Activated naive CD4-positive, alpha-beta T cell treated with Interleukin-2 at 50 U/mL for 16 hours (primary cell): Measurements from ENCODE around the gene CEP170.

Experiments
- DNase-seq: peaks from one replicate; pipeline ENCODE4 v3.0.0-alpha.2; 2020

Gene CEP170

GRCh38 chr1:243254927-243255790 lies at the start of gene CEP170:
TSS of gene CEP170 (minus strand) at chr1:243255281. CDS start at chr1:243225280, 30,001 bp downstream.
- peak; percentile 90 for DNase-seq

DNA sequence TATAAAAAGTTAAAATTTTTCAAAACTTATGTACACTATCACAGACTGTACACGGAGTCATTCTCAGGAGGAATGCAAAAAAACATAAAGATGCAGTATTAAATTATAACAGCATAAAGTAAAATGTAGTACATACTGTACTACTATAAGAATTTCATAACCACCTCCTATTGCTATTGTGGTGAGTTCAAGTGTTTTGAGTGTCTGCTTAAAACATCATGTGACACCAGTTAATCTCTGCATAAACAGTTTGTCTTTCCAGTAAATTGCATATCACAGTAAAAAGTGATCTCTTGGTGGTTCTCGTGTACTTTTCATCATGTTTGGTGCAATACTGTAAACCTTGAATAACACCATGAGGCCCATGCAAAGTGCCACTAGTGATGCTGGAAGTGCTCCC lies 46.0 kb upstream of the CEP170 start:
- no peak for DNase-seq

DNA sequence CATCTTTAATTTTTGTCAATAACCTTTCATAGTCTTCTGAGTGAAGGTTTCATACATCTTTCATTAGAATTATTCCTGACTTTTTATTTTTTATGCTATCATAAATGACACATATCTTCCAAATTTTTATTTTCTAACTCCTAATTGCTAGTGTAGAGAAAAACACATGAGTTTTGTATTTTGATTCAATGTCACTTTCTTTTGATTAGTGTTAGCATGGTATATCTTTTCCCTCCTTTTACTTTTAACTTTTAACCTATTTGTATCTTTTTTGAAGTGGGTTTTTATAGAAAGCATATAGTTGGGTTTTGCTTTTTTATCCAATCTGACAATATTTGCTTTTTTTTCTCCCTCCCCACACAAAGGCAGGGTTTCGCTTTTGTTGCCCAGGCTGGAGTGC lies 44.0 kb upstream of the CEP170 start:
- DNase-seq = no peak

DNA sequence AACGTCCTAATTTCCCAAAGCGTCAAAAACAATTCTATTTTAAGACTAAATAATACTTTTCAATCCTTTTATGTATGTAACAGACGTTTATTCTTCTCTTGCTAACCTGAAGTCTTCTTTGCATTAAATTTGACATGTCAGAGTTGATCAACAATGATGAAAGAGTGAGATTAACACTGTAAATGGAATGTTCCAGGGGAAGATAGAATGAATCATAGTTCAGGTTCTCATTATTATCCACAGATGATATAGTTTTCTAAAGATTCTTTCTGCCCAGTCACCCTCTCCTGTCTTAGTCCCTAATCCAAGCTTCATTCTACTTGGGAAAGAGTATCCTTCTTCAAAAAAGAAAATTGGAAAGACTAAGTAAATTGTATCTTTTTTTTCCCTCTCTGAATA lies 39.6 kb upstream of the CEP170 start:
- no peak for DNase-seq

- no peak for DNase-seq
These were observed 39.1 kb upstream of the CEP170 start for GRCh38 chr1:243293941-243294722.

DNA sequence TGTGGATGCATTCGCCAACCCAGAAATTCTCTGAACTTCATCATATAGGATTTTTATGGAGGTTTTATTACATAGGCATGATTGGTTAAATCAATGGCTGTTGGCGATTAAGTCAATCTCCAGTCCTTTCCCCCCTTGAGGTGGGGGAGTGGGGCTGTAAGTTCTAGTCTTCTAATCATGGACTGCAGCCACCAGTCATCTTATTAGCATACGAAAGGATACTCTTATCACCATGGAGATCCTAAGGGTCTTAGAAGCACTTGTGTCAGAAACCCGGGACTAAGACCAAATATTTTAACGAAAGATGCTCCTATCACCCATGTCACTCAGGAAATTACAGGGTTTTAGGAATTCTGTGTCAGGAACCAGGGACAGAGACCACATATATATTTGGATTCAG lies 37.0 kb upstream of the CEP170 start:
- no peak for DNase-seq

- DNase-seq = no peak
These were observed 36.2 kb upstream of the CEP170 start for GRCh38 chr1:243291292-243291691.

DNA sequence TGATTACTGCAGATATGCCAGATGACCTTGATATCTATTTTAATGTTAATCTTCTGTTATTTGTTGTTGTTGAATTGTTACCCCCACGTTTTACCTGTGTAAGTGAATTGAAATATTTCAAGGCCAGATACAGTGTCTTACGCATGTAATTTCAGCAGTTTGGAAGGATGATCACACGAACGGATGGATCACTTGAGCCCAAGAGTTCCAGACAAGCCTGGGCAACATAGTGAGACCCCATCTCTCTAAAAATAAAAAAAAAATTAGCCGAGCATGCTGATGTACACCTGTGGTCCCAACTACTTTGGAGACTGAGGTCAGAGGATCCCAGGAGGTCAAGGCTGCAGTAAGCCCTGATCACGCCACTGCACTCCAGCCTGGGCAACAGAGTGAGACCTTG lies 33.0 kb upstream of the CEP170 start:
- DNase-seq = no peak

GRCh38 chr1:243287652-243288051 lies 32.6 kb upstream of the CEP170 start:
- DNase-seq = no peak

- no peak for DNase-seq
These were observed 32.0 kb upstream of the CEP170 start for GRCh38 chr1:243287123-243287460.

GRCh38 chr1:243286409-243287122 lies 31.5 kb upstream of the CEP170 start:
- DNase-seq = no peak

DNA sequence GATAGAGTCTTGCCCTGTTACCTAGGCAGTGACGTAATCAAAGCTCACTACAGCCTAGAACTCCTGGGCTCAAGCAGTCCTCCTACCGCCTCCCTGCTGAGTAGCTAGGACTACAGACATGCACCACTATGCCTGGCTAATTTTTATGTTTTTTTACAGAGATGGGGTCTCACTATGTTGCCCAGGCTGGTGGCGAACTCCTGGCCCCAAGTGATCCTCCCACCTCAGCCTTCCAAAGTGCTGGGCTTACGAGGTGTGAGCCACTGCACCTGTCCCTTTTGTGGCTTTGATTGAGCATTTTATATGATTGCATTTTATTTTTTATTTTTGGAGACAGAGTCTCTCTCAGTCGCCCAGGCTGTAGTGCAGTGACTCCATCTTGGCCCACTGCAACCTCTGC lies 26.6 kb upstream of the CEP170 start:
- DNase-seq = no peak

DNA sequence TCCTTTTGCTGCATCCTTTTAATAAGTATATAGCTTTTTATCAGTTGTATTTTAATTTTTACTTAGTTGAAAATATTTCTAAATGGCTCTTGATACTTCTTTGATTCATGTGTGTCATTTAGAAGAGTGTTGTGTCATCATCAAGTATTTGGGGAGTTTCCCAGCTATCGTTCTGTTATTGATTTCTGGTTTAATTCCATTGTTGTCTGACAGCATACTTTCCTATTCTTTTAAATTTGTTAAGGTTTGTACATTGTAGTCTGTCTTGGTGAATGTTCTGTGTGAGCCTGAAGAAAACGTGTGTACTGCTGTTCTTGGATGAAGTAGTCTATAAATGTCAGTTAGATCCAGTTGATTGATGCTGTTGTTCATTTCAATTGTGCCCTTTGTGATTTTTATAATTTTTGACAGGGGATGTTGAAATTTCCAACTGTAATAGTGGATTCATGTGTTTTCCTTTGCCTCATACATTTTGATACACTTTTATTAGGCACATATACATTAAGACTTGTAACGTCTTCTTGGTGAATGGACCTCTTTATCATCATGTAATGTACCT lies 25.6 kb upstream of the CEP170 start:
- DNase-seq = no peak

GRCh38 chr1:243275316-243275715 lies 20.2 kb upstream of the CEP170 start:
- DNase-seq = no peak

DNA sequence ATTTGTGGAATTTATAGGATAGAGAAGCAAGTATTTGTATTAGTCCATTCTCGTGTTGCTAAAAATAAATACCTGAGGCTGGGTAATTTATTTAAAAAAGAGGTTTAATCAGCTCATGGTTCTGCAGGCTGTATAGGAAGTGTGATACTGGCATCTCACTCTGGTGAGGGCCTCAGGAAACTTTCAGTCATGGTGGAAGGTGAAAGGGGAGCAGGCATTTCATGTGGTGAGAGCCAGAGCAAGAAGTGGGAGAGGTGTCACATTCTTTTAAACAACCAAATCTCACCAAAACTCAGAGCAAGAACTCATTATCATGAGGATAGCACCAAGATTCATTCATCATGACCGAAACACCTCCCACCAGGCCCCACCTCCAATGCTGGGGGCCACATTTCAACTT lies 18.9 kb upstream of the CEP170 start:
- no peak for DNase-seq

DNA sequence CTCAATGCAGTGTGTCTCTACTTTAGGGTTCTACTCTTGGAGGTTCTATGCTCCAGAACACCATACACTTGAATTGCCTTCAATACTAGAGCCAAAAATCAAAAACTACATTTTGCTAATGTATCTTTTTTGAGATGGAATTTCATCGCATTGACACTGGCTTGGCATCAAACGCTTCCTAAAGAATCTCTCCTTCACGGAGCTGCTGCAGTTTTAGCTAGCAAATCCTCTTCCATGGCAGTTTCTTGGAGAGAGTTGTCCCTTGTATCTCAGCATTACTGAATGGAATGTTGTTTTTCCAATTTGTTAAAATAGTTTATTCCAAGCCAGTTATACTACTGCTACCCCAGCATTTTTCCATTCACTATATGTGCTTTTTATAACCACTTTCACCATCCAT lies 18.4 kb upstream of the CEP170 start:
- DNase-seq = no peak

- DNase-seq = no peak
These were observed 17.3 kb upstream of the CEP170 start for GRCh38 chr1:243272401-243272800.

GRCh38 chr1:243271996-243272395 lies 16.9 kb upstream of the CEP170 start:
- DNase-seq = no peak

- no peak for DNase-seq
These were observed 15.2 kb upstream of the CEP170 start for GRCh38 chr1:243270097-243270864.

DNA sequence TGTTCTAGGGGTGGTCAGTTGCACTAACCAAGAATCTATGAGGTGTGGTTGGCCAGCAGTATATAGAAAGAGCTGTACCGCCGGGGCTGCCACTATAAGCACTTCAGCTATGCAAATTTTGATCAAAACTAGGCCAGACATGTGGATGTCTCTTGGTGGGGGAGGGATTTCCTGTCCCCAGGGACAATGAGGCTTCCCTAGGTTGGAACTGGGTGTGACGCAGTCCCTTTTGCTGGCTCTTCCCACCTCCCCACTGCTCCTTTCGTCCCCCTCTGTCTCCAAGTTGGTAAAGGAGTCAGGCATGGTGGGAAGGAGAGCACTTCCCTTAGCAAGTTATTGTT lies 14.3 kb upstream of the CEP170 start:
- DNase-seq = no peak

DNA sequence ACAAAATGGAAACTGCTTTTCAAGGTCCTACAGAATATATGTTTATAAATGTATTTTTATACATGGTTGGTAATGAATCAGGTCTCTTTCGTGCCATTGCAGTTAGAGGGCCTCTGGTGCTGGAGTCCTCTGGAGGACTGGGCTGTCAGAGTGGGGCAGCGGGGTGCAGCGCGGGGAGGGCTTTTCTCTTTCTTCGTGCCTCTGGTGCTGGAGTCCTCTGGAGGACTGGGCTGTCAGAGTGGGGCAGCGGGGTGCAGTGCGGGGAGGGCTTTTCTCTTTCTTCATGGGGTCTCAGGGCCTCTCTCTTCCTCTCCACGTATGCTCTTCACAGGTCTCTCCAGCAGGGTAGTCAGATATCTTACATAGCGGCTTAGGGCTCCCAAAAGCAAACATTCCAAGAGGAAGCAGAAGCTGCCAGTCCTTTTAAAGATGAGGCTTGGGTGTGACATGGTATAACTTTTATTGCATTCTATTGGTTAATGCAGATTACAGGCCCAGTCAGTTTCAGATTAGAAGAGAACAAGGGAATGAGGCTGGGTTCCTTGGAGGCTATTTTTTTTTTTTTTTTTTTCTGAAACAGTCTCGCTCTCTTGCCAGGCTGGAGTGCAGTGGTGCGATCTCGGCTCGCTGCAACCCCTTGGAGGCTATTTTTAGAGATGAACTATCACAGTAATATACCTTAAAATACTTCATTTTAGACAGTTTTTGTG lies 13.8 kb upstream of the CEP170 start:
- no peak for DNase-seq
